HG03196 (cell line): ENCODE results near the gene SPCS1.
"Not testable (repeated sequence)": the region's sequence is repeated elsewhere in the genome, so short reads cannot be mapped to it uniquely, and the experiment has no call there.

ENCODE experiments used
- ATAC-seq: cut with Tn5 transposase; IDR thresholded peaks from one replicate; pipeline ENCODE4 v1.9.1; 2021; ENCODE audit not compliant: unreplicated experiment

SPCS1 gene

GRCh38 chr3:52728753-52729152 lies 22.8 kb downstream of the SPCS1 start:
- ATAC-seq: not testable (repeated sequence)

- ATAC-seq: no peak
These were observed 24.8 kb downstream of the SPCS1 start for GRCh38 chr3:52730681-52731080.

GRCh38 chr3:52731590-52731989 lies 25.7 kb downstream of the SPCS1 start:
- no peak for ATAC-seq

- no peak for ATAC-seq
These were observed 27.5 kb downstream of the SPCS1 start for GRCh38 chr3:52733256-52733891.

GRCh38 chr3:52739730-52740129 lies 33.8 kb downstream of the SPCS1 start:
- ATAC-seq: no peak

GRCh38 chr3:52742418-52743041 lies 36.6 kb downstream of the SPCS1 start:
- no peak for ATAC-seq

- ATAC-seq: no peak
These were observed 37.2 kb downstream of the SPCS1 start for GRCh38 chr3:52743152-52743551.

GRCh38 chr3:52743721-52744120 lies 37.8 kb downstream of the SPCS1 start:
- ATAC-seq: no peak

- ATAC-seq: no peak
These were observed 46.2 kb downstream of the SPCS1 start for GRCh38 chr3:52752045-52752660.

- no peak for ATAC-seq
These were observed 48.5 kb downstream of the SPCS1 start for GRCh38 chr3:52754373-52754772.

GRCh38 chr3:52756141-52756540 lies 50.2 kb downstream of the SPCS1 start:
- no peak for ATAC-seq
